DND-41 (cell line): ENCODE measurements around the gene MMP17.

Experiments
- ATAC-seq: fragments of 200-7000 bp; cut with Tn5 transposase; 3 replicates; pipeline ENCODE4 v1.9.1; 2021; ENCODE audit warnings: low read depth; ENCODE audit not compliant: insufficient read depth
- DNase-seq: peaks from one replicate; pipeline ENCODE4 v3.0.0-alpha.2; 2020
- H2AFZ ChIP-seq: 2 replicates; pipeline ENCODE4 v1.6.0; 2012; ENCODE audit warnings: low read depth, low read length
- H3K27ac ChIP-seq: 2 replicates; pipeline ENCODE4 v1.5.1; 2012; ENCODE audit warnings: low read length, inconsistent platforms
- H3K27me3 ChIP-seq: fragments of 200-600 bp; sonication (generic); 2 replicates; pipeline ENCODE4 v1.6.0; 2012; ENCODE audit warnings: low read length, mild to moderate bottlenecking, inconsistent platforms; ENCODE audit not compliant: insufficient read depth, poor library complexity
- H3K36me3 ChIP-seq: 2 replicates; pipeline ENCODE4 v1.5.1; 2012; ENCODE audit warnings: low read length, inconsistent platforms; ENCODE audit not compliant: insufficient read depth
- H3K4me1 ChIP-seq: 2 replicates; pipeline ENCODE4 v1.5.1; 2012; ENCODE audit warnings: mild to moderate bottlenecking, low read length; ENCODE audit not compliant: insufficient read depth
- H3K4me2 ChIP-seq: 2 replicates; pipeline ENCODE4 v1.6.0; 2012; ENCODE audit warnings: mild to moderate bottlenecking, moderate library complexity, low read length, inconsistent platforms; ENCODE audit not compliant: insufficient read depth
- H3K4me3 ChIP-seq, 2 experiments: fragments of 200-600 bp in 1 of 2; shearing (Covaris generic) in 1 of 2; 2 replicates each; pipeline ENCODE4 v1.5.1; 2012 to 2016; ENCODE audit warnings: inconsistent platforms in 2 of 2, low read length in 2 of 2, mild to moderate bottlenecking in 2 of 2, low read depth in 1 of 2, moderate library complexity in 1 of 2
- H3K79me2 ChIP-seq: 2 replicates; pipeline ENCODE4 v1.6.0; 2012; ENCODE audit warnings: low read length, inconsistent platforms; ENCODE audit not compliant: insufficient read depth
- H3K9ac ChIP-seq: 2 replicates; pipeline ENCODE4 v1.6.0; 2012; ENCODE audit warnings: low read depth, mild to moderate bottlenecking, inconsistent platforms, low read length, moderate library complexity
- H3K9me3 ChIP-seq: 2 replicates; pipeline ENCODE4 v1.5.1; 2012; ENCODE audit warnings: low read length, moderate library complexity, mild to moderate bottlenecking, inconsistent platforms; ENCODE audit not compliant: insufficient read depth, severe bottlenecking
- H4K20me1 ChIP-seq: 2 replicates; pipeline ENCODE4 v1.6.0; 2012; ENCODE audit warnings: low read length; ENCODE audit not compliant: insufficient read depth
- CTCF ChIP-seq: IDR thresholded peaks from 2 replicates; pipeline ENCODE4 v1.5.1; 2012; ENCODE audit warnings: borderline replicate concordance, low read length, moderate library complexity, mild to moderate bottlenecking; ENCODE audit not compliant: poor library complexity, severe bottlenecking; ENCODE audit errors: extremely low read depth
- EZH2 ChIP-seq: IDR thresholded peaks from 3 replicates; pipeline ENCODE4 v1.6.1; 2012; ENCODE audit warnings: borderline replicate concordance, low read depth, mild to moderate bottlenecking, moderate library complexity, low read length, inconsistent platforms; ENCODE audit not compliant: severe bottlenecking

MMP17 gene

DNA sequence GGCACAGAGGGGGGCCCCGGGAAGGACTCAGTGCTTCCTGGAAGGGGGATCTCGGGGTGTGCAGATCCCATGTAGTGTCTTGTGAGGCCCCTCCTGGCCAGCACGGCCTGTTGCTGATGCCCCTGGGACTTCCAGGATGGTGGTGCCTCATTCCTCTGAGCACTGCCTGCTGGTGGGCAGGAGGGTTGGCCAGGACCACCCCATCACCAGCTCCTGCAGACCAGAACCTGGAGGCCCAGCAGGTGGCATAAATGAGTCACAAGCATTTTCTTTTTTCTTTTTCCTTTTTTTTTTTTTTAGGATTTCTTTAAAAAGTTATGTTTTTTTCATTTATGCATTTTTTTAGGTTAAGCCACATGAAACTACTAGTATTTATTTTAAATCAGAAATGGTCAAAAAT lies 8.0 kb downstream of the MMP17 start:
- no peaks in the 10 kb centered on the region for H3K36me3 ChIP-seq
- peak; percentile 21 for DNase-seq
- H3K79me2 ChIP-seq = no peaks in the 10 kb centered on the region
- H3K4me3 ChIP-seq = no peak overlapping the region
- H4K20me1 ChIP-seq = no peaks in the 10 kb centered on the region
- no peak for ATAC-seq
- no peak overlapping the region for H3K27ac ChIP-seq
- no peaks in the 10 kb centered on the region for H3K4me1 ChIP-seq
- H3K9ac ChIP-seq = no peak overlapping the region
- no peaks in the 10 kb centered on the region for H3K9me3 ChIP-seq
- H3K4me2 ChIP-seq = no peak overlapping the region
- no peak overlapping the region for H2AFZ ChIP-seq
- TF ChIP-seq EZH2 = no peak
- TF ChIP-seq CTCF = peak; percentile 52
- H3K27me3 ChIP-seq = no peaks in the 10 kb centered on the region

DNA sequence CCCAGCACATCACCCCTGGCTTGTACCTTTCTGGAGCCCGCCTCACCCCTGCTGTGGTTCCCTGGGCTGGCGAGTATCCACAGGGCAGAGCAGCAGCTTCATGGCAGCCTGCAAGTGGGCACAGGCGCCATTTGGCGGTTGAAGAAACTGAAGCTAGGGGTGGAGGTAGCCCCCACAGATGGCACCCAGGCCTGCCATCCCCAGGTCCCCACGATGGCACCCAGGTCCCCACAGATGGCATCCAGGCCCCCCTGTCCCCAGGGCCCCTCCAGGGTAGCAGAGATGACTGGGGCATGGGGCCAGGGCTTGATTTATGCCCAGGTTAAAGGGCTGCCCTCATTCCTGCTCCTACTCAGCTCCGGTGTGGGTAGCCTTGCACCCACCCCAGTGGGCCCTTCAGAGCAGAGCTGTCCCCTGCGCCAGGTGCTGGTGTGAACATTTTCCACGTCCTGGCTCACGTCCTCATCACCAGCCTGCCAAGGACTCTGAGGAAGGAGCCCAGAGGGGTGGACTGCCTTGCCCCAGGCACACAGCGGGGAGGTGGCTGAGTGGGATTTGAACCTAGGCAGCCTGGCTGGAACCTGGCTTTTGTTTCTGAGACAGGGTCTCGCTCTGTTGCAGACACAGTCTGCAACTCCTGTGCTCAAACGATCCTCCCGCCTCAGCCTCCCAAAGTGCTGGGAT lies 8.7 kb downstream of the MMP17 start:
- DNase-seq (no peak), ATAC-seq (no peak)
- H3K9me3 ChIP-seq = no peaks in the 10 kb centered on the region
- TF ChIP-seq CTCF = no peak
- no peak for TF ChIP-seq EZH2
- H3K4me1 ChIP-seq = no peaks in the 10 kb centered on the region
- H3K4me2 ChIP-seq = no peak overlapping the region
- no peaks in the 10 kb centered on the region for H3K79me2 ChIP-seq
- H3K27ac ChIP-seq = no peak overlapping the region
- H2AFZ ChIP-seq = no peak overlapping the region
- H3K9ac ChIP-seq = no peak overlapping the region
- H4K20me1 ChIP-seq = no peaks in the 10 kb centered on the region
- no peaks in the 10 kb centered on the region for H3K36me3 ChIP-seq
- H3K27me3 ChIP-seq = no peaks in the 10 kb centered on the region
- H3K4me3 ChIP-seq = no peak overlapping the region

DNA sequence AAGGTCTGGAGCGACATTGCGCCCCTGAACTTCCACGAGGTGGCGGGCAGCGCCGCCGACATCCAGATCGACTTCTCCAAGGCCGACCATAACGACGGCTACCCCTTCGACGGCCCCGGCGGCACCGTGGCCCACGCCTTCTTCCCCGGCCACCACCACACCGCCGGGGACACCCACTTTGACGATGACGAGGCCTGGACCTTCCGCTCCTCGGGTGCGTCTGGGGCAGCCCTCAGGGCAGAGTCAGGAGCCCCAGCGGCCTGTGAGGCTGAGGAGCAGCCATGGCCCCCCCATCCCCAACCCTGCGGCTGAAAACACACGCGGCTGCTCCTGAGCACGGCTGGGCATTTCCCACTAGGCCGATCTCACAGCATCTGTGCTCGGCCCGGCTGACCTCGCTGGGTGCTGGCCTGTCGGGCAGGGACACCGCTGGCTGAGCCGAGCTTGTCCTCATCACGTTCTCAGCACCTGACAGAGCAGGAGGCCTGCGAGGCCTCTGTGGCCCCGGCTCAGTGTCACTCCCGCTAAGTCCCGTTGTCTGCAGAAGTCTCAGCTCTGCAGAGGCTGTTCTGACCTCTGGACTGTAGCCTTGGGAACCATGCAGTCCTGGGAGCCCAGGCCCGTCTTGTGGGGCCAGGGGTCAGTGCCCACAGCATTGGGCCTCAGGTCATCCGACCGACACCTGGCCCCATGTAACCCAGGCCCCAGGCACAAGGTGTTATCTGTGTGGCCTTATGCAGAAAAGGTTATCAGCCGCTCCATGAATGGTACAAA lies 12.6 kb downstream of the MMP17 start:
- Histone ChIP-seq H2AFZ (no peak overlapping the region), H3K79me2 (no peaks in the 10 kb centered on the region), H3K27ac (no peak overlapping the region), H3K36me3 (no peaks in the 10 kb centered on the region), H3K4me1 (no peaks in the 10 kb centered on the region), H3K4me2 (no peak overlapping the region), H3K27me3 (no peaks in the 10 kb centered on the region), H3K9me3 (no peaks in the 10 kb centered on the region), H3K4me3 (no peak overlapping the region), H3K9ac (no peak overlapping the region), H4K20me1 (no peaks in the 10 kb centered on the region)
- ATAC-seq (no peak), DNase-seq (no peak)
- TF ChIP-seq EZH2 (no peak), CTCF (no peak)
